ENCODE measurements around the gene NLGN1.

NLGN1 gene

GRCh38 chr3:173945806-173946205, 548.3 kb downstream of the NLGN1 start:
- no peak overlapping the region for H3K4me3 ChIP-seq (ENCODE audit: low read depth, low read length)

GRCh38 chr3:173954647-173955046, 557.1 kb downstream of the NLGN1 start:
- no peak overlapping the region for H3K4me3 ChIP-seq (ENCODE audit: low read depth, low read length)

- no peak overlapping the region for H3K4me3 ChIP-seq (ENCODE audit: low read depth, low read length)
These were observed 560.1 kb downstream of the NLGN1 start for GRCh38 chr3:173957646-173958045.

GRCh38 chr3:173958805-173959204, 561.3 kb downstream of the NLGN1 start:
- H3K4me3 ChIP-seq (ENCODE audit: low read depth, low read length): no peak overlapping the region

- H3K4me3 ChIP-seq (ENCODE audit: low read depth, low read length): no peak overlapping the region
These were observed 572.7 kb downstream of the NLGN1 start for GRCh38 chr3:173970281-173970680.

GRCh38 chr3:173976281-173976680, 578.7 kb downstream of the NLGN1 start:
- no peak overlapping the region for H3K4me3 ChIP-seq (ENCODE audit: low read depth, low read length)

GRCh38 chr3:173977747-173978146, 580.2 kb downstream of the NLGN1 start:
- H3K4me3 ChIP-seq (ENCODE audit: low read depth, low read length): no peak overlapping the region

- H3K4me3 ChIP-seq (ENCODE audit: low read depth, low read length): no peak overlapping the region
These were observed 585.8 kb downstream of the NLGN1 start for GRCh38 chr3:173983343-173983742.

- no peak overlapping the region for H3K4me3 ChIP-seq (ENCODE audit: low read depth, low read length)
These were observed 589.4 kb downstream of the NLGN1 start for GRCh38 chr3:173986861-173987410.

- no peak overlapping the region for H3K4me3 ChIP-seq (ENCODE audit: low read depth, low read length)
These were observed 591.4 kb downstream of the NLGN1 start for GRCh38 chr3:173988909-173989308.

GRCh38 chr3:173992416-173992815, 594.9 kb downstream of the NLGN1 start:
- no peak overlapping the region for H3K4me3 ChIP-seq (ENCODE audit: low read depth, low read length)

GRCh38 chr3:173993299-173993698, 595.8 kb downstream of the NLGN1 start:
- no peak overlapping the region for H3K4me3 ChIP-seq (ENCODE audit: low read depth, low read length)

- H3K4me3 ChIP-seq (ENCODE audit: low read depth, low read length): no peak overlapping the region
These were observed 603.1 kb downstream of the NLGN1 start for GRCh38 chr3:174000675-174001074.

- H3K4me3 ChIP-seq (ENCODE audit: low read depth, low read length): no peak overlapping the region
These were observed 605.0 kb downstream of the NLGN1 start for GRCh38 chr3:174002543-174002942.

- no peak overlapping the region for H3K4me3 ChIP-seq (ENCODE audit: low read depth, low read length)
These were observed 613.4 kb downstream of the NLGN1 start for GRCh38 chr3:174010907-174011306.

- H3K4me3 ChIP-seq (ENCODE audit: low read depth, low read length): no peak overlapping the region
These were observed 618.6 kb downstream of the NLGN1 start for GRCh38 chr3:174016186-174016585.

GRCh38 chr3:174020156-174020555, 622.6 kb downstream of the NLGN1 start:
- no peak overlapping the region for H3K4me3 ChIP-seq (ENCODE audit: low read depth, low read length)

- no peak overlapping the region for H3K4me3 ChIP-seq (ENCODE audit: low read depth, low read length)
These were observed 625.9 kb downstream of the NLGN1 start for GRCh38 chr3:174023421-174023820.

GRCh38 chr3:174028673-174029072, 631.1 kb downstream of the NLGN1 start:
- no peak overlapping the region for H3K4me3 ChIP-seq (ENCODE audit: low read depth, low read length)

- H3K4me3 ChIP-seq (ENCODE audit: low read depth, low read length): no peak overlapping the region
These were observed 637.9 kb downstream of the NLGN1 start for GRCh38 chr3:174035328-174035886.

- H3K4me3 ChIP-seq (ENCODE audit: low read depth, low read length): no peak overlapping the region
These were observed 648.8 kb downstream of the NLGN1 start for GRCh38 chr3:174046311-174046710.

- H3K4me3 ChIP-seq (ENCODE audit: low read depth, low read length): no peak overlapping the region
These were observed 651.9 kb downstream of the NLGN1 start for GRCh38 chr3:174049472-174049871.

- H3K4me3 ChIP-seq (ENCODE audit: low read depth, low read length): no peak overlapping the region
These were observed 653.6 kb downstream of the NLGN1 start for GRCh38 chr3:174051191-174051590.

Measured in iPS-11a (cell line).